Neuronal stem cell (in vitro differentiated cells): ENCODE measurements around the gene ZNF780A.

Experiments
- DNase-seq: peaks from one replicate; pipeline ENCODE4 v3.0.0-alpha.2; 2013; ENCODE audit warnings: low spot score
- H2AFZ ChIP-seq: one replicate; pipeline ENCODE4 v1.6.1; 2013; ENCODE audit warnings: mild to moderate bottlenecking, low read length, inconsistent platforms
- H2AK5ac ChIP-seq: 2 replicates; pipeline ENCODE4 v1.6.1; 2013; ENCODE audit warnings: low read depth, mild to moderate bottlenecking, inconsistent platforms, low read length, moderate library complexity, mixed read lengths
- H2BK120ac ChIP-seq: 2 replicates; pipeline ENCODE4 v1.6.1; 2013; ENCODE audit warnings: low read depth, mild to moderate bottlenecking, inconsistent platforms, low read length, moderate library complexity, mixed read lengths
- H2BK12ac ChIP-seq: one replicate; pipeline ENCODE4 v1.6.1; 2013; ENCODE audit warnings: low read length, inconsistent platforms
- H2BK15ac ChIP-seq: 2 replicates; pipeline ENCODE4 v1.6.1; 2013; ENCODE audit warnings: mild to moderate bottlenecking, low read length, inconsistent platforms, mixed read lengths
- H2BK5ac ChIP-seq: one replicate; pipeline ENCODE4 v1.6.1; 2013; ENCODE audit warnings: inconsistent platforms, mild to moderate bottlenecking, low read length, moderate library complexity
- H3K14ac ChIP-seq: one replicate; pipeline ENCODE4 v1.6.1; 2013; ENCODE audit warnings: low read length, inconsistent platforms
- H3K18ac ChIP-seq: 2 replicates; pipeline ENCODE4 v1.6.1; 2013; ENCODE audit warnings: low read length, inconsistent platforms
- H3K23ac ChIP-seq: 2 replicates; pipeline ENCODE4 v1.6.1; 2013; ENCODE audit warnings: low read depth, mild to moderate bottlenecking, mixed read lengths, low read length, inconsistent platforms; ENCODE audit not compliant: poor library complexity
- H3K27ac ChIP-seq: replicated peaks from 3 replicates; pipeline ENCODE4 v1.5.1; 2013; ENCODE audit warnings: low read length, inconsistent platforms
- H3K27me3 ChIP-seq, 3 experiments: 2 replicates each; pipeline ENCODE4 v1.6.1; 2013; ENCODE audit warnings: low read length in 3 of 3, mild to moderate bottlenecking in 2 of 3, inconsistent platforms in 1 of 3, low read depth in 1 of 3, mixed read lengths in 1 of 3, moderate library complexity in 1 of 3; ENCODE audit not compliant: control insufficient read depth in 3 of 3, insufficient read depth in 3 of 3
- H3K36me3 ChIP-seq, 2 donors: replicated peaks in 1 of 2; 2 replicates each; pipeline ENCODE4 v1.6.1; 2013; ENCODE audit warnings: low read length in 2 of 2; ENCODE audit not compliant: control insufficient read depth in 2 of 2, insufficient read depth in 2 of 2
- H3K4ac ChIP-seq: 2 replicates; pipeline ENCODE4 v1.6.1; 2013; ENCODE audit warnings: inconsistent platforms, mild to moderate bottlenecking, low read length, moderate library complexity
- H3K4me1 ChIP-seq, 2 donors: 1 replicate in 1 of 2; 2 replicates in 1 of 2; pipeline ENCODE4 v1.6.1; 2013; ENCODE audit warnings: low read length in 2 of 2, low read depth in 1 of 2; ENCODE audit not compliant: control insufficient read depth in 2 of 2, insufficient read depth in 1 of 2
- H3K4me2 ChIP-seq: one replicate; pipeline ENCODE4 v1.6.1; 2013; ENCODE audit warnings: mild to moderate bottlenecking, low read length, inconsistent platforms; ENCODE audit not compliant: insufficient read depth, poor library complexity, severe bottlenecking
- H3K4me3 ChIP-seq, 2 donors: 2 replicates each; pipeline ENCODE4 v1.5.1; 2013; ENCODE audit warnings: low read length in 2 of 2, mild to moderate bottlenecking in 2 of 2, inconsistent platforms in 1 of 2, moderate library complexity in 1 of 2
- H3K79me1 ChIP-seq: one replicate; pipeline ENCODE4 v1.6.1; 2013; ENCODE audit warnings: low read depth, mild to moderate bottlenecking, inconsistent platforms, low read length, moderate library complexity
- H3K9ac ChIP-seq: one replicate; pipeline ENCODE4 v1.6.1; 2013; ENCODE audit warnings: mild to moderate bottlenecking, low read depth, low read length, inconsistent platforms; ENCODE audit not compliant: poor library complexity
- H3K9me3 ChIP-seq, 2 donors: replicated peaks in 1 of 2; 2 replicates each; pipeline versions ENCODE3 to v1.6.1; 2013; ENCODE audit warnings: low read length in 2 of 2, mild to moderate bottlenecking in 2 of 2, inconsistent platforms in 1 of 2, low read depth in 1 of 2, mixed read lengths in 1 of 2, moderate library complexity in 1 of 2; ENCODE audit not compliant: control insufficient read depth in 2 of 2, insufficient read depth in 1 of 2
- H4K8ac ChIP-seq: one replicate; pipeline ENCODE4 v1.6.1; 2013; ENCODE audit warnings: low read depth, mild to moderate bottlenecking, inconsistent platforms, low read length, moderate library complexity
- H4K91ac ChIP-seq: one replicate; pipeline ENCODE4 v1.6.1; 2013; ENCODE audit warnings: low read length, low read depth, mild to moderate bottlenecking, inconsistent platforms; ENCODE audit not compliant: poor library complexity
- WGBS, 2 donors: extraction: QIAGEN DNeasy Blood & Tissue Kit; methylation state at CpG; one replicate each; pipeline ENCODE4 v1.1.7; 2013; ENCODE audit warnings: missing lambda C conversion rate in 2 of 2, mixed read lengths in 1 of 2; ENCODE audit not compliant: insufficient read length in 2 of 2, insufficient replicate concordance in 1 of 2; ENCODE audit errors: extremely low coverage in 2 of 2; 5-methylcytosine and 5-hydroxymethylcytosine counted together

ZNF780A gene

GRCh38 chr19:40133491-40133890, 42.7 kb upstream of the ZNF780A start:
- Histone ChIP-seq H3K9ac (no peak overlapping the region), H3K4me2 (no peak overlapping the region), H4K8ac (no peak overlapping the region), H3K79me1 (no peaks in the 10 kb centered on the region), H3K27me3 (peaks cover 0 to 16% (median 0%) of the 10 kb centered on the region in 3 experiments), H3K23ac (no peak overlapping the region), H3K18ac (no peak overlapping the region), H3K9me3 (peaks cover 0 to 7% of the 10 kb centered on the region in 2 donors), H4K91ac (no peak overlapping the region), H2BK15ac (no peak overlapping the region), H3K4me1 (no peaks in the 10 kb centered on the region), H3K14ac (no peak overlapping the region), H2BK120ac (no peak overlapping the region), H3K36me3 (no peaks in the 10 kb centered on the region), H2BK5ac (no peak overlapping the region), H3K27ac (no peak overlapping the region), H2AFZ (no peak overlapping the region), H3K4ac (no peak overlapping the region), H3K4me3 (no peak overlapping the region), H2AK5ac (no peak overlapping the region), H2BK12ac (no peak overlapping the region)
- no peak for DNase-seq
- no CpG with 5 or more reads among the region's 1 CpG for WGBS, 2 donors

GRCh38 chr19:40130013-40130412, 39.3 kb upstream of the ZNF780A start:
- Histone ChIP-seq H3K27ac (no peak overlapping the region), H2BK120ac (no peak overlapping the region), H3K36me3 (no peaks in the 10 kb centered on the region)

GRCh38 chr19:40129425-40129824, 38.7 kb upstream of the ZNF780A start:
- Histone ChIP-seq H3K4me1 (no peaks in the 10 kb centered on the region), H3K9me3 (peaks cover 0 to 7% of the 10 kb centered on the region in 2 donors), H4K91ac (no peak overlapping the region), H3K23ac (no peak overlapping the region), H3K4ac (no peak overlapping the region), H2BK15ac (no peak overlapping the region), H3K4me3 (no peak overlapping the region), H2AK5ac (no peak overlapping the region), H3K79me1 (no peaks in the 10 kb centered on the region), H2BK5ac (no peak overlapping the region), H2BK12ac (no peak overlapping the region), H3K27ac (no peak overlapping the region), H3K9ac (no peak overlapping the region), H3K18ac (no peak overlapping the region), H4K8ac (no peak overlapping the region), H2AFZ (no peak overlapping the region), H3K14ac (no peak overlapping the region), H3K4me2 (no peak overlapping the region), H3K36me3 (no peaks in the 10 kb centered on the region), H3K27me3 (no peaks in the 10 kb centered on the region), H2BK120ac (no peak overlapping the region)
- DNase-seq = no peak
- no CpG with 5 or more reads among the region's 3 CpGs for WGBS, 2 donors

More at GRCh38 chr19:40130013-40130412, 39.3 kb upstream of the ZNF780A start:
- DNase-seq = no peak
- H2BK15ac ChIP-seq = no peak overlapping the region
- no peak overlapping the region for H2BK5ac ChIP-seq
- peaks cover 0 to under 1% (median 0%) of the 10 kb centered on the region in 3 experiments for H3K27me3 ChIP-seq
- H3K4me3 ChIP-seq = no peak overlapping the region
- H4K8ac ChIP-seq = no peak overlapping the region
- no peaks in the 10 kb centered on the region for H3K4me1 ChIP-seq
- H3K14ac ChIP-seq = no peak overlapping the region
- no peak overlapping the region for H2AFZ ChIP-seq
- H3K9ac ChIP-seq = no peak overlapping the region
- H3K4ac ChIP-seq = no peak overlapping the region
- H3K79me1 ChIP-seq = no peaks in the 10 kb centered on the region
- no peak overlapping the region for H3K23ac ChIP-seq
- no peak overlapping the region for H2BK12ac ChIP-seq
- H2AK5ac ChIP-seq = no peak overlapping the region
- H3K9me3 ChIP-seq = peaks cover 0 to 7% of the 10 kb centered on the region in 2 donors
- no peak overlapping the region for H4K91ac ChIP-seq
- no peak overlapping the region for H3K4me2 ChIP-seq
- H3K18ac ChIP-seq = no peak overlapping the region

GRCh38 chr19:40128991-40129390, 38.2 kb upstream of the ZNF780A start:
- no peak overlapping the region for H3K18ac ChIP-seq
- H3K4me2 ChIP-seq = no peak overlapping the region
- H2BK12ac ChIP-seq = no peak overlapping the region
- no peak overlapping the region for H2AK5ac ChIP-seq
- no peak overlapping the region for H3K9ac ChIP-seq
- H3K4me3 ChIP-seq = no peak overlapping the region
- H3K27me3 ChIP-seq = peaks cover 0 to under 1% (median 0%) of the 10 kb centered on the region in 3 experiments
- no peak overlapping the region for H3K27ac ChIP-seq
- no peak overlapping the region for H4K91ac ChIP-seq
- H2BK5ac ChIP-seq = no peak overlapping the region
- DNase-seq = no peak
- no peak overlapping the region for H4K8ac ChIP-seq
- H2AFZ ChIP-seq = no peak overlapping the region
- H3K23ac ChIP-seq = no peak overlapping the region
- no peaks in the 10 kb centered on the region for H3K36me3 ChIP-seq
- peaks cover under 1 to 7% of the 10 kb centered on the region in 2 donors for H3K9me3 ChIP-seq
- H3K4me1 ChIP-seq = no peaks in the 10 kb centered on the region
- H3K79me1 ChIP-seq = no peaks in the 10 kb centered on the region
- H2BK15ac ChIP-seq = no peak overlapping the region
- no peak overlapping the region for H3K14ac ChIP-seq
- no peak overlapping the region for H3K4ac ChIP-seq
- no peak overlapping the region for H2BK120ac ChIP-seq
